A673 (cell line): ENCODE measurements around the gene LTN1.

Experiments used
- EZH2 ChIP-seq: fragments of 200-600 bp; sonication (generic); IDR thresholded peaks from 2 replicates; pipeline ENCODE4 v1.6.1; 2017; ENCODE audit warnings: borderline replicate concordance, low read depth, mild to moderate bottlenecking, mixed read lengths, antibody characterized with exemption, low read length; ENCODE audit not compliant: poor library complexity, severe bottlenecking
- TF ChIP-seq, protein P1 (sequence below): fragments of 300-800, 200-600 bp; sonication (generic); conservative IDR thresholded peaks from 2 replicates; pipeline ENCODE4 v1.5.1; 2017; ENCODE audit warnings: low read depth, mild to moderate bottlenecking, antibody characterized with exemption, low read length, moderate library complexity, mixed read lengths

DNA sequence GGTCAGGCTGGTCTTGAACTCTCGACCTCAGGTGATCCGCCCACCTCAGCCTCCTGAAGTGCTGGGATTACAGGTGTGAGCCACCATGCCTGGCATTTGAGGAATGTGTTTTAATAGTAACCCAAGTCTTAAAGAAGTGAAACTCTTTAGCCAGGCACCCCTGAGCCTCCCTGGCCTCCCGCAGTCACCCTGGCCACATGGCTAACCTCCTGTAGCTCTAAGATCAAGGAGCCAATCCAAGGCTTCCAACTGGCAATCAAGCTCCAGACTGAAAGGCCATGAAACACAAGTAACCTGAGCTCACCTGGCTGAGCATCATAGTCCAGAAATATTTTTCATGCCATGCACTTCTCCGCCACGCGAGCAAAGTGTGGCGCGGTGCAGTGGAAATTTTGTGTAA lies 84.3 kb downstream of the LTN1 start:
- TF ChIP-seq, protein P1, sequence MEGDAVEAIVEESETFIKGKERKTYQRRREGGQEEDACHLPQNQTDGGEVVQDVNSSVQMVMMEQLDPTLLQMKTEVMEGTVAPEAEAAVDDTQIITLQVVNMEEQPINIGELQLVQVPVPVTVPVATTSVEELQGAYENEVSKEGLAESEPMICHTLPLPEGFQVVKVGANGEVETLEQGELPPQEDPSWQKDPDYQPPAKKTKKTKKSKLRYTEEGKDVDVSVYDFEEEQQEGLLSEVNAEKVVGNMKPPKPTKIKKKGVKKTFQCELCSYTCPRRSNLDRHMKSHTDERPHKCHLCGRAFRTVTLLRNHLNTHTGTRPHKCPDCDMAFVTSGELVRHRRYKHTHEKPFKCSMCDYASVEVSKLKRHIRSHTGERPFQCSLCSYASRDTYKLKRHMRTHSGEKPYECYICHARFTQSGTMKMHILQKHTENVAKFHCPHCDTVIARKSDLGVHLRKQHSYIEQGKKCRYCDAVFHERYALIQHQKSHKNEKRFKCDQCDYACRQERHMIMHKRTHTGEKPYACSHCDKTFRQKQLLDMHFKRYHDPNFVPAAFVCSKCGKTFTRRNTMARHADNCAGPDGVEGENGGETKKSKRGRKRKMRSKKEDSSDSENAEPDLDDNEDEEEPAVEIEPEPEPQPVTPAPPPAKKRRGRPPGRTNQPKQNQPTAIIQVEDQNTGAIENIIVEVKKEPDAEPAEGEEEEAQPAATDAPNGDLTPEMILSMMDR, result no peak
- TF ChIP-seq EZH2, result no peak
